ENCODE results near the gene CHRNA9.

Gene CHRNA9

GRCh38 chr4:40299811-40300292 lies 35.3 kb upstream of the CHRNA9 start:
- Histone ChIP-seq H3K79me2 (ENCODE audit: insufficient read depth, low read depth) (no peaks in the 10 kb centered on the region), H3K27ac (no peak overlapping the region; the same call in 1 of the 2 replicates), H3K4me1 (ENCODE audit: low read depth, poor library complexity, severe bottlenecking) (peaks cover 71% of the 10 kb centered on the region), H2AFZ (ENCODE audit: low read depth) (no peak overlapping the region), H3K27me3 (ENCODE audit: insufficient read depth, low read depth) (no peaks in the 10 kb centered on the region), H4K20me1 (ENCODE audit: insufficient read depth) (no peaks in the 10 kb centered on the region), H3K4me3 (IDR thresholded peaks at IDR 0.05; ENCODE audit: insufficient read depth, low read depth, low read length) (no peak overlapping the region), H3K9ac (no peak overlapping the region), H3K36me3 (ENCODE audit: insufficient read depth) (no peaks in the 10 kb centered on the region), H3K4me2 (no peak overlapping the region)
- TF ChIP-seq, protein P1, sequence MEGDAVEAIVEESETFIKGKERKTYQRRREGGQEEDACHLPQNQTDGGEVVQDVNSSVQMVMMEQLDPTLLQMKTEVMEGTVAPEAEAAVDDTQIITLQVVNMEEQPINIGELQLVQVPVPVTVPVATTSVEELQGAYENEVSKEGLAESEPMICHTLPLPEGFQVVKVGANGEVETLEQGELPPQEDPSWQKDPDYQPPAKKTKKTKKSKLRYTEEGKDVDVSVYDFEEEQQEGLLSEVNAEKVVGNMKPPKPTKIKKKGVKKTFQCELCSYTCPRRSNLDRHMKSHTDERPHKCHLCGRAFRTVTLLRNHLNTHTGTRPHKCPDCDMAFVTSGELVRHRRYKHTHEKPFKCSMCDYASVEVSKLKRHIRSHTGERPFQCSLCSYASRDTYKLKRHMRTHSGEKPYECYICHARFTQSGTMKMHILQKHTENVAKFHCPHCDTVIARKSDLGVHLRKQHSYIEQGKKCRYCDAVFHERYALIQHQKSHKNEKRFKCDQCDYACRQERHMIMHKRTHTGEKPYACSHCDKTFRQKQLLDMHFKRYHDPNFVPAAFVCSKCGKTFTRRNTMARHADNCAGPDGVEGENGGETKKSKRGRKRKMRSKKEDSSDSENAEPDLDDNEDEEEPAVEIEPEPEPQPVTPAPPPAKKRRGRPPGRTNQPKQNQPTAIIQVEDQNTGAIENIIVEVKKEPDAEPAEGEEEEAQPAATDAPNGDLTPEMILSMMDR (conservative IDR thresholded peaks at IDR 0.05; ENCODE audit: low read depth, low read length), result no peak

- Histone ChIP-seq H3K27ac (peak overlapping the region; percentile 92), H3K4me2 (peak overlapping the region; percentile 44), H3K27me3 (ENCODE audit: insufficient read depth, low read depth) (no peaks in the 10 kb centered on the region), H3K36me3 (ENCODE audit: insufficient read depth) (no peaks in the 10 kb centered on the region), H3K4me3 (IDR thresholded peaks at IDR 0.05; ENCODE audit: insufficient read depth, low read depth, low read length) (no peak overlapping the region), H4K20me1 (ENCODE audit: insufficient read depth) (no peaks in the 10 kb centered on the region), H3K9ac (peak overlapping the region; percentile 43; the same call in 1 of the 2 replicates), H3K4me1 (ENCODE audit: low read depth, poor library complexity, severe bottlenecking) (peaks cover 78% of the 10 kb centered on the region), H3K79me2 (ENCODE audit: insufficient read depth, low read depth) (no peaks in the 10 kb centered on the region), H2AFZ (ENCODE audit: low read depth) (peak overlapping the region; percentile 28; the same call in 1 of the 2 replicates)
- TF ChIP-seq, protein P1 (conservative IDR thresholded peaks at IDR 0.05; ENCODE audit: low read depth, low read length), result no peak
Observed at GRCh38 chr4:40300371-40301162, 34.6 kb upstream of the CHRNA9 start.

DNA sequence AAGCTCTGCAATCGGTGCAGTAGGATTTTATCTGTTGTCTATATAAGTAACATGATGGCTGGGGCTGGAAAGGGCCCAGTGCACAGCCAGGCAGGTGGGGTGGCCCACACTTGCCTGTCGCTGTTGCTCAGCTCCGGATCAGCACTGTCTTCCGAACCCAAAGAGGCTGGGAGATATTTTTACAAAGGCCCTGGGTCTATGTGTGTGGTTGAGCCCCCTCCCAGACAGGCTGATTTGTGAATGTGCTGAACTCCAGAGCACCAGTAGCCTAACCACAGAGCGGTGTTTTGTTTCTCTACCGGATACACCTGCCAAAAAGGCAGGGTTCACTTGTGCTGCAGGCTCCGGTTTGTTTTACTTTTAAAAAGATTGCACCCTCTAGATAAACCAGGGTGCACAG lies 33.5 kb upstream of the CHRNA9 start:
- H4K20me1 ChIP-seq (ENCODE audit: insufficient read depth), result no peaks in the 10 kb centered on the region
- H3K27me3 ChIP-seq (ENCODE audit: insufficient read depth, low read depth), result no peaks in the 10 kb centered on the region
- H3K27ac ChIP-seq, result peak overlapping the region; percentile 92
- H3K36me3 ChIP-seq (ENCODE audit: insufficient read depth), result no peaks in the 10 kb centered on the region
- H3K4me2 ChIP-seq, result peak overlapping the region; percentile 85; the same call in 1 of the 2 replicates
- no peak overlapping the region for H3K4me3 ChIP-seq (IDR thresholded peaks at IDR 0.05; ENCODE audit: insufficient read depth, low read depth, low read length)
- peaks cover 82% of the 10 kb centered on the region for H3K4me1 ChIP-seq (ENCODE audit: low read depth, poor library complexity, severe bottlenecking)
- H2AFZ ChIP-seq (ENCODE audit: low read depth), result peak overlapping the region; percentile 28; the same call in 1 of the 2 replicates
- TF ChIP-seq, protein P1 (conservative IDR thresholded peaks at IDR 0.05; ENCODE audit: low read depth, low read length), result no peak
- no peaks in the 10 kb centered on the region for H3K79me2 ChIP-seq (ENCODE audit: insufficient read depth, low read depth)
- peak overlapping the region; percentile 43; the same call in 1 of the 2 replicates for H3K9ac ChIP-seq

DNA sequence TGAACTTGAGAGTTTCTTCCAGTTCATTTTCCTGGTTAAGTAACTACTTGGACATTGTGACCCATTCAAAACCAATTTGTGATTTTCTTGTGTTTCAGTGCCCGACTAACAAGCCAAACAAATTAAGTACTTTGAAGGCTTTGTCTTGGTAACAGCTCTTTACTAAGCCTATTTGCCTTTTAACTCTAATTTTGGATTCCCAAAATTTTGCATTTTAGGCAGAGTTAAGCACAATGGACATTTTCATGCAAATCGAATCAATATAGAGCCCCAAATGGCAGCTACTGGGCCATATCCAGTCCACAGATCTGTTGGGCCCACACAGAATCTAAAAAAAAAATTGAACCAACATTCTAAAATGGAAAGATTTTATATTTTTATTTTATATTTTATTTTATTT lies 31.4 kb upstream of the CHRNA9 start:
- Histone ChIP-seq H4K20me1 (ENCODE audit: insufficient read depth) (no peaks in the 10 kb centered on the region), H3K9ac (no peak overlapping the region), H3K4me3 (IDR thresholded peaks at IDR 0.05; ENCODE audit: insufficient read depth, low read depth, low read length) (no peak overlapping the region), H3K36me3 (ENCODE audit: insufficient read depth) (no peaks in the 10 kb centered on the region), H3K27ac (no peak overlapping the region), H3K4me2 (no peak overlapping the region), H2AFZ (ENCODE audit: low read depth) (no peak overlapping the region), H3K79me2 (ENCODE audit: insufficient read depth, low read depth) (no peaks in the 10 kb centered on the region), H3K27me3 (ENCODE audit: insufficient read depth, low read depth) (no peaks in the 10 kb centered on the region), H3K4me1 (ENCODE audit: low read depth, poor library complexity, severe bottlenecking) (peaks cover 95% of the 10 kb centered on the region)
- TF ChIP-seq, protein P1 (conservative IDR thresholded peaks at IDR 0.05; ENCODE audit: low read depth, low read length), result no peak
